Measurements from ENCODE around the gene EFNB2.

The EFNB2 gene

DNA sequence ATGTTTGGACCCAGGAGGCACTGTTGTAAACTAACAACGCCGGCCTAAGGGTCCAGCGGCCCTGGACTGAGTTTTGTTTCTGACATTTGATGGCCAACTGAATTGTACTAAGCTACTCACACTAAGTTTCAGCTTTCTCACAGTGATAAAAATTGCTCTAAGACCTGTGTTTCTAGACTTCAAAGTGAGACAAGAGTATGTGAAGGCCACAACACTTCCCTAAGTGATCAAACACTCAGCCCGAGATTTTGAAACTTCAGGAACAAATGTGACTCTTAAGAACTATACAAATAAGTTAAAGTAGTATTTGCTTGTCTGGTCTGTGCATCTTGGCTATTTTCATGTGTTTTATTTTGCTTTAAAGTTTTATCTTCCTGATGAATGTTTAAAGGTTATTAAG is 30.2 kb downstream of the EFNB2 start:
- H3K4me3 ChIP-seq (ENCODE audit: insufficient read length, low read depth): no peak overlapping the region
- H3K9ac ChIP-seq (ENCODE audit: insufficient read length, low read depth): no peak overlapping the region
- H3K36me3 ChIP-seq (ENCODE audit: insufficient read depth, insufficient read length, low read length): peaks cover 38% of the 10 kb centered on the region
- DNase-seq (ENCODE audit: low read depth, low spot score): no peak
- H3K9me3 ChIP-seq (ENCODE audit: insufficient read depth, low read length): no peaks in the 10 kb centered on the region
- H3K27me3 ChIP-seq (ENCODE audit: insufficient read depth, insufficient read length): no peaks in the 10 kb centered on the region
- TF ChIP-seq YY1 (IDR thresholded peaks at IDR 0.05; ENCODE audit: insufficient read depth, insufficient read length) (no peak), SUZ12 (IDR thresholded peaks at IDR 0.05; ENCODE audit: extremely low read depth, insufficient read depth, insufficient read length) (no peak), ZNF274 (IDR thresholded peaks at IDR 0.05; ENCODE audit: low read depth, low read length) (no peak)
- no peaks in the 10 kb centered on the region for H3K4me1 ChIP-seq (ENCODE audit: insufficient read depth, insufficient read length)

DNA sequence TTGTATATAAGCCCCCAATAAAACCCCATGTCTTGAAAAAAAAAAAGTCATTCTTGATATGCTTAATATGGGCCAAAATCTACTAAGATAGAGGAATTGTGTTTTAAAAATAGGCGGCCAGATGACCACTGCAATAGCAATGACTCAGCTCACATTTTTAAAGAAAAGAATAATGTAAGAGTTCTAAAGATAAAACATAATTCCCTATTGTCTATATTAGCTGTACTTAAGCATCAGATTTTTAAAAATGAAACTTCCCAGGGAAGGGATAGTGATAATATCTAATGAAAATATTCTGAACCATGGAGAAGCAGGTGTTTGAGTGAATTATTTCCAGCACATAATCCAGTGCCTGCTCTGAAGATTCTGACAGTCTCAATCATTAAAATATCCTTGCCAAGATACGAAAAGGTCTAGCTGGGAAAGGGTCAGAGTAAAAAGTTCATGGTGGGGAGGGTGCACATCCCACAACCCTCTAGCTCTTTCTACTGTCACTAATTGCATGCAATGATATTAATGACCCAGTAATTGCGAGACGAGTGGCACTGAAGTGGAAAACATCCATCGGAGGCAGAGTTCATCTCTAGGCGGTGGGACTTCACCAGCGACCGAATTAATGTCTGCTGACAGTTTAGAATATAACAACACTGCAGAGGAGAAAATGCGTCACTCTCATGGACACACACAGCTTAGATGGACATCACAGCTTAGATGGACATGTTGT is 31.6 kb downstream of the EFNB2 start:
- Histone ChIP-seq H3K9ac (ENCODE audit: insufficient read length, low read depth) (no peak overlapping the region), H3K9me3 (ENCODE audit: insufficient read depth, low read length) (no peaks in the 10 kb centered on the region), H3K36me3 (ENCODE audit: insufficient read depth, insufficient read length, low read length) (peaks cover 27% of the 10 kb centered on the region), H3K4me3 (ENCODE audit: insufficient read length, low read depth) (no peak overlapping the region), H3K4me1 (ENCODE audit: insufficient read depth, insufficient read length) (no peaks in the 10 kb centered on the region), H3K27me3 (ENCODE audit: insufficient read depth, insufficient read length) (no peaks in the 10 kb centered on the region)
- TF ChIP-seq SUZ12 (IDR thresholded peaks at IDR 0.05; ENCODE audit: extremely low read depth, insufficient read depth, insufficient read length): no peak
- no peak for TF ChIP-seq ZNF274 (IDR thresholded peaks at IDR 0.05; ENCODE audit: low read depth, low read length)
- no peak for TF ChIP-seq YY1 (IDR thresholded peaks at IDR 0.05; ENCODE audit: insufficient read depth, insufficient read length)
- no peak for DNase-seq (ENCODE audit: low read depth, low spot score)

DNA sequence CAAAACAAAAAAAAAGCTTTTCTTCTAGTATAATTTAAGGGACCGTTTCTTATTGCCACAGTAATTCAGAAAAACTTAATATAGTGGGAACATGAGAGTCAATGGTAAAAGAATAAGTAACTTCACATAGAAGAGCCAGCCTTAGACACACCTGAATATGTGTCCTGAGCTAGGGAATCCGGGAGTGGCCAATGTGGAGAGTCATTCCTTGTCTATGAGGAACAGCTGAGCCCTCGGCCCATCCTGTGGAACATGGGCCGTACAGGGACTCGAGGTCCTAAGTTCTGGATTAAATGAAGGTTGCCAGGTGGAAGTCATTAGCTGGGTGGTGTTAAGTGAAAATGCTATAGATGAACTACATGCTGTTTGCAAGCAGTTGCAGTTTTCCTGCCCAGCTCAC is 32.2 kb downstream of the EFNB2 start:
- Histone ChIP-seq H3K4me3 (ENCODE audit: insufficient read length, low read depth) (no peak overlapping the region), H3K27me3 (ENCODE audit: insufficient read depth, insufficient read length) (no peaks in the 10 kb centered on the region), H3K9ac (ENCODE audit: insufficient read length, low read depth) (no peak overlapping the region), H3K36me3 (ENCODE audit: insufficient read depth, insufficient read length, low read length) (peaks cover 26% of the 10 kb centered on the region), H3K9me3 (ENCODE audit: insufficient read depth, low read length) (no peaks in the 10 kb centered on the region), H3K4me1 (ENCODE audit: insufficient read depth, insufficient read length) (no peaks in the 10 kb centered on the region)
- TF ChIP-seq ZNF274 (IDR thresholded peaks at IDR 0.05; ENCODE audit: low read depth, low read length) (no peak), YY1 (IDR thresholded peaks at IDR 0.05; ENCODE audit: insufficient read depth, insufficient read length) (no peak), SUZ12 (IDR thresholded peaks at IDR 0.05; ENCODE audit: extremely low read depth, insufficient read depth, insufficient read length) (no peak)
- no peak for DNase-seq (ENCODE audit: low read depth, low spot score)

DNA sequence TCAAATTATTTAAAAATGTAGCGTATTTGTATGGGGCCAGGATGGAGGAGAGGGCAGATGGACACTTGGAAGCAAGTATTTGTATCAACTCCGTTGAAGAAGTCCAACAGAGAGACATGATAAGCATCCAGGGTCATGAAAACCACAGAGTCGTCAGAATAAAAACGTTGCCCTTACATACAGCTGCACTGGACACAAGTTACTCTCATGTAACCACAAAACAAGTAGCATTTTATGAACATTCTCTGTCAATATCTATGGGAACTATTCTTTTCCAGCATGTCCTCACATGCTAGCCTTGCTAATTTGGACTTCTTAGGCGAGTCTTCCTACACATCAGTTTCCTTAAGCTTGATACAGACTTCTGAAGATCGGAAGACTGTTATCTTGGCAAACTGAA is 35.0 kb downstream of the EFNB2 start:
- Histone ChIP-seq H3K27me3 (ENCODE audit: insufficient read depth, insufficient read length) (no peaks in the 10 kb centered on the region), H3K9ac (ENCODE audit: insufficient read length, low read depth) (no peak overlapping the region), H3K36me3 (ENCODE audit: insufficient read depth, insufficient read length, low read length) (peaks cover 25% of the 10 kb centered on the region), H3K4me3 (ENCODE audit: insufficient read length, low read depth) (no peak overlapping the region), H3K9me3 (ENCODE audit: insufficient read depth, low read length) (no peaks in the 10 kb centered on the region), H3K4me1 (ENCODE audit: insufficient read depth, insufficient read length) (no peaks in the 10 kb centered on the region)
- TF ChIP-seq ZNF274 (IDR thresholded peaks at IDR 0.05; ENCODE audit: low read depth, low read length) (no peak), SUZ12 (IDR thresholded peaks at IDR 0.05; ENCODE audit: extremely low read depth, insufficient read depth, insufficient read length) (no peak), YY1 (IDR thresholded peaks at IDR 0.05; ENCODE audit: insufficient read depth, insufficient read length) (no peak)
- DNase-seq (ENCODE audit: low read depth, low spot score): no peak

DNA sequence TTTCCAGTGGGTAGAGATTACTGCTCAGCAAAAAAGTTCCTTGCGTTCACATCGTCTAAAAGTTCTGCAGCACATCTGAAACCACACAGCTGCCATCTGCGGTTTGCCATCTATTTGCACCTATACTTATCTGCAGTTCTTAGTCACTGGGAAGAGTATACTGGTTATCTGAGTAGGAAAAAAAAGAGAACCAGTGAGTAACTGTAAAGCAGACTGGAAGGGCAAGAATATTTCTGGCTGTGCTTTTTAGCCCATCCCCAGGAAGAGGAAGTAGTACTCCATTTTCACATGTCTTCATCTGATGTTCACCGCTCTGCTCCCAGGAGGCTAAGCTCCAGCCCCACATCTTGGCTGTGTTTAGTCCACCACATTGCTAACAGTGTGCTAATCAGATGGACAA is 35.6 kb downstream of the EFNB2 start:
- no peak overlapping the region for H3K9ac ChIP-seq (ENCODE audit: insufficient read length, low read depth)
- no peaks in the 10 kb centered on the region for H3K9me3 ChIP-seq (ENCODE audit: insufficient read depth, low read length)
- H3K4me3 ChIP-seq (ENCODE audit: insufficient read length, low read depth): no peak overlapping the region
- H3K4me1 ChIP-seq (ENCODE audit: insufficient read depth, insufficient read length): no peaks in the 10 kb centered on the region
- no peaks in the 10 kb centered on the region for H3K27me3 ChIP-seq (ENCODE audit: insufficient read depth, insufficient read length)
- no peak for DNase-seq (ENCODE audit: low read depth, low spot score)
- TF ChIP-seq SUZ12 (IDR thresholded peaks at IDR 0.05; ENCODE audit: extremely low read depth, insufficient read depth, insufficient read length): no peak
- no peak for TF ChIP-seq YY1 (IDR thresholded peaks at IDR 0.05; ENCODE audit: insufficient read depth, insufficient read length)
- no peak for TF ChIP-seq ZNF274 (IDR thresholded peaks at IDR 0.05; ENCODE audit: low read depth, low read length)
- peaks cover 27% of the 10 kb centered on the region for H3K36me3 ChIP-seq (ENCODE audit: insufficient read depth, insufficient read length, low read length)

DNA sequence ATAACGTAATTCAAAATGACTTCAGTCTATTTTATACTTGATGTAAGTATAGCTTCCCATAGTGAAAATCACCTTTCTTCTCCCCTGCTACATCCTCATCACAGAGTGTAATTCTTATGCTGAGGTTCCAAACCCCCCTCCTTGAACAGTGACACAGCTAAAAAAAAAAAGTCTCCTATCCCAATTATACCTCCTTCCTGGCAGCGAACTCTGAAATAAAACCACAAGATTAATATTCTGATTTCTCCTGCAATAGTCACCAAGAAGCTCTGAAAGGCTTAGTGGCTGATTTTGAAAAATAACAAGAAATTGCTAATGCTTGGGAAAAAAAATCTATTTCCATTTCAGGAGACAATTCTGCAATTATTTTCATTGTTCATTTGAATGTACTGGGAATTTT is 36.3 kb downstream of the EFNB2 start:
- TF ChIP-seq YY1 (IDR thresholded peaks at IDR 0.05; ENCODE audit: insufficient read depth, insufficient read length) (no peak), SUZ12 (IDR thresholded peaks at IDR 0.05; ENCODE audit: extremely low read depth, insufficient read depth, insufficient read length) (no peak), ZNF274 (IDR thresholded peaks at IDR 0.05; ENCODE audit: low read depth, low read length) (no peak)
- no peak overlapping the region for H3K9ac ChIP-seq (ENCODE audit: insufficient read length, low read depth)

DNA sequence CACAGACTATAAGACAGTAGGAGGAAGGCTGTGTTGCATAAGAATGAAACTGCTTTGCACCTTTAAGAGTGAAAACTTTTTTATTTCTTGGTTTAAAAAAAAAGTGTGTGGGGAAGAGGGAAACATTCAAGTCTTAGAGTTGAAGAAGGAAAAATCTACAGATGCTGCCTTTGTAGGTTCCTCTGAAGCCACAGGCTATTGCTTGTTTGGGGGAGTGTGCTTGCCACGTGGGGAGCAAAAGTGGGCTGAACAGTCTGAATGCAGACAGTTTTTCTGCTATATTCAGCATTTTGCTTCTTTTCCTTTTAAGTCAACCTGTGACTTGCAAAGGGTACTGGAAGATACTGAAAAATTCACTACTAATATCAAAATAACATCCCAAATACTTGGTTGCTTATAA is 36.9 kb downstream of the EFNB2 start:
- TF ChIP-seq SUZ12 (IDR thresholded peaks at IDR 0.05; ENCODE audit: extremely low read depth, insufficient read depth, insufficient read length) (no peak), ZNF274 (IDR thresholded peaks at IDR 0.05; ENCODE audit: low read depth, low read length) (no peak), YY1 (IDR thresholded peaks at IDR 0.05; ENCODE audit: insufficient read depth, insufficient read length) (no peak)
- DNase-seq (ENCODE audit: low read depth, low spot score): no peak
- no peak overlapping the region for H3K9ac ChIP-seq (ENCODE audit: insufficient read length, low read depth)
- H3K36me3 ChIP-seq (ENCODE audit: insufficient read depth, insufficient read length, low read length): peaks cover 33% of the 10 kb centered on the region
- no peaks in the 10 kb centered on the region for H3K9me3 ChIP-seq (ENCODE audit: insufficient read depth, low read length)
- no peaks in the 10 kb centered on the region for H3K4me1 ChIP-seq (ENCODE audit: insufficient read depth, insufficient read length)
- H3K4me3 ChIP-seq (ENCODE audit: insufficient read length, low read depth): no peak overlapping the region
- no peaks in the 10 kb centered on the region for H3K27me3 ChIP-seq (ENCODE audit: insufficient read depth, insufficient read length)

More for the DNA sequence above, 36.3 kb downstream of the EFNB2 start:
- DNase-seq (ENCODE audit: low read depth, low spot score): no peak
- no peaks in the 10 kb centered on the region for H3K9me3 ChIP-seq (ENCODE audit: insufficient read depth, low read length)
- no peaks in the 10 kb centered on the region for H3K27me3 ChIP-seq (ENCODE audit: insufficient read depth, insufficient read length)
- H3K36me3 ChIP-seq (ENCODE audit: insufficient read depth, insufficient read length, low read length): peaks cover 30% of the 10 kb centered on the region
- H3K4me1 ChIP-seq (ENCODE audit: insufficient read depth, insufficient read length): no peaks in the 10 kb centered on the region
- H3K4me3 ChIP-seq (ENCODE audit: insufficient read length, low read depth): no peak overlapping the region

All from NT2/D1 (cell line).